Kidney (tissue), 14 donors: ENCODE data around the gene FAM53A. TPM values are rescaled to one million over a fixed set of nuclear protein-coding genes. Genes with fewer than 3 reads are reported as not detected.
A peak's percentile ranks its signal among the peaks of the same experiment; 100 is the strongest.

Experiments
- DNase-seq, 5 donors: peaks; one replicate each; pipeline ENCODE4 v3.0.0-alpha.2; 2013 to 2020
- FAIRE-seq: peaks from 2 replicates; lab custom pipeline; 2012; peaks lifted over from hg19 to GRCh38; lab: Jason Lieb, UNC
- H3K27ac ChIP-seq, 2 donors: one replicate each; pipeline ENCODE4 v1.7.0; 2013; ENCODE audit warnings: low read depth in 2 of 2, low read length in 2 of 2, inconsistent platforms in 1 of 2
- H3K27me3 ChIP-seq: one replicate; pipeline ENCODE4 v1.7.1; 2013; ENCODE audit warnings: low read length, inconsistent platforms; ENCODE audit not compliant: control insufficient read depth, insufficient read depth
- H3K36me3 ChIP-seq, 3 donors: one replicate each; pipeline versions ENCODE4 v1.7.0 to v1.7.1; 2013; ENCODE audit warnings: low read length in 3 of 3, control low read depth in 1 of 3, inconsistent platforms in 1 of 3; ENCODE audit not compliant: insufficient read depth in 3 of 3, control insufficient read depth in 2 of 3
- H3K4me1 ChIP-seq, 3 donors: one replicate each; pipeline versions ENCODE4 v1.7.0 to v1.7.1; 2013; ENCODE audit warnings: low read length in 3 of 3, inconsistent platforms in 1 of 3, low read depth in 1 of 3; ENCODE audit not compliant: control insufficient read depth in 2 of 3, insufficient read depth in 2 of 3
- H3K4me3 ChIP-seq, 3 donors: one replicate each; pipeline versions ENCODE4 v1.7.0 to v1.8.1; 2013; ENCODE audit warnings: low read length in 3 of 3, control low read depth in 1 of 3, inconsistent platforms in 1 of 3
- H3K9ac ChIP-seq, 3 donors: one replicate each; pipeline versions ENCODE4 v1.7.0 to v1.7.1; 2013; ENCODE audit warnings: low read length in 3 of 3, control low read depth in 1 of 3, inconsistent platforms in 1 of 3
- H3K9me3 ChIP-seq, 3 donors: one replicate each; pipeline versions ENCODE4 v1.7.0 to v1.7.1; 2013; ENCODE audit warnings: low read length in 3 of 3, control low read depth in 1 of 3, inconsistent platforms in 1 of 3; ENCODE audit not compliant: control insufficient read depth in 2 of 3, insufficient read depth in 1 of 3
- intact Hi-C: fragments of 100-400 bp; cut with DNase I; formaldehyde crosslinking; loops from one replicate; pipeline ENCODE4 v1.11.1; 2022
- polyA plus RNA-seq: library from polyadenylated mRNA; stranded (reverse); fragments of 350-450 nt; fragmentation: Illumina TruSeq; extraction: RNeasy Lipid Tissue Mini Kit (QIAGEN cat#74804); gene quantifications from one replicate; pipeline ENCODE4 v1.2.3, GENCODE V29; 2014; ENCODE audit warnings: low read depth, low replicate concordance; ENCODE audit not compliant: insufficient read depth
- total RNA-seq: library from RNA; stranded (reverse); fragmentation: NEBNext Ultra II Directional; extraction: Animal tissue kit (Norgen Biotek cat#: 25700); gene quantifications from one replicate; pipeline ENCODE4 v1.2.1, GENCODE V29; 2021
- TF ChIP-seq, protein P1 (sequence below): IDR thresholded peaks from 3 replicates; pipeline ENCODE4 v1.5.1; 2012; ENCODE audit warnings: mild to moderate bottlenecking, moderate library complexity, borderline replicate concordance; ENCODE audit not compliant: insufficient read depth; ENCODE audit errors: extremely low read depth
- donor health status: control.
- donor health status: control.
- donor health status: control.
- donor health status: control.
- donor health status: control.
- donor health status: DM: yes; HTN: yes; CAD: no.
- donor health status: Normal renal cell carcinoma (clear cell type).

The FAM53A gene
- total and polyA plus RNA-seq, 2 donors from 2014 or later, result 1.2 to 2.9 TPM

DNA sequence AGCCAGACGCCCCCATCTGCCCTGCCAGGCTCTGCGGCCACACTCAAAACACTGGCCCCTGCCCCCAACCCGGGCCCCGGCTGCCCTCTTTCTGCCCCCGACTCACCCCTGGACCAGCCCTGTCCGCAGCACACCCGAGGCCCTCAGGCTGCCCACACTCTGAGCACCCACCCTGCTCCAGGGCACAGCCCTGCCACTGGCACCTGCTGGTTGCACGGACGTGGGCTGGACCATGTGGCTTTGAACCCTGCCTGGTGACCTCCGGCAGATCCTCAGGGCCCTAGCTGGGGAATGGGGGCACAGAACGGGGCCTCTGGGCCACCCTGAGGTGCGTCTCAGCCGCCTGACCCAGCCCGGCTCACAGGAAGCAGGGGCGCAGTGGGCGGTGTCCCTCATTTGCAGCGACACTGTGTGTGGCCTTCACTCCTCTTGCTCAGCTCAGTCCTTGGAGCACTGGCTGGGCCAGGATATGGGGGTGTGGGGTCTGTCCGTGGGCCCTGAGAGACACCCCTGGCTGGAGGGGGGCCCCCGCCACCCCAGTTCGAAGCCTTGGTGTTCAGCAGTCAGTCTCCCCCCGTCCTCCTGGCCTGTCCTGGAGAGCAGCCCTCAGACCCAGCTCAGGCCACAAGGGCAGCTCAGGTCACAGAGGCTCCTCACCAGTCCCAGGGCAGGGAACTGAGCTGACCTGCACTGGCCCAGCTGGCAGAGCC lies 73.2 kb downstream of the FAM53A start:
- Histone ChIP-seq H3K4me1 (no peaks in the 10 kb centered on the region), H3K9me3 (no peaks in the 10 kb centered on the region), H3K36me3 (no peaks in the 10 kb centered on the region), H3K27ac (no peak overlapping the region), H3K4me3 (no peak overlapping the region), H3K9ac (no peak overlapping the region), H3K27me3 (no peaks in the 10 kb centered on the region)
- FAIRE-seq (no peak), DNase-seq (peak in 2 of 5 donors; percentile 24 to 67)
- intact Hi-C loops, result no loop called here
- TF ChIP-seq, protein P1, sequence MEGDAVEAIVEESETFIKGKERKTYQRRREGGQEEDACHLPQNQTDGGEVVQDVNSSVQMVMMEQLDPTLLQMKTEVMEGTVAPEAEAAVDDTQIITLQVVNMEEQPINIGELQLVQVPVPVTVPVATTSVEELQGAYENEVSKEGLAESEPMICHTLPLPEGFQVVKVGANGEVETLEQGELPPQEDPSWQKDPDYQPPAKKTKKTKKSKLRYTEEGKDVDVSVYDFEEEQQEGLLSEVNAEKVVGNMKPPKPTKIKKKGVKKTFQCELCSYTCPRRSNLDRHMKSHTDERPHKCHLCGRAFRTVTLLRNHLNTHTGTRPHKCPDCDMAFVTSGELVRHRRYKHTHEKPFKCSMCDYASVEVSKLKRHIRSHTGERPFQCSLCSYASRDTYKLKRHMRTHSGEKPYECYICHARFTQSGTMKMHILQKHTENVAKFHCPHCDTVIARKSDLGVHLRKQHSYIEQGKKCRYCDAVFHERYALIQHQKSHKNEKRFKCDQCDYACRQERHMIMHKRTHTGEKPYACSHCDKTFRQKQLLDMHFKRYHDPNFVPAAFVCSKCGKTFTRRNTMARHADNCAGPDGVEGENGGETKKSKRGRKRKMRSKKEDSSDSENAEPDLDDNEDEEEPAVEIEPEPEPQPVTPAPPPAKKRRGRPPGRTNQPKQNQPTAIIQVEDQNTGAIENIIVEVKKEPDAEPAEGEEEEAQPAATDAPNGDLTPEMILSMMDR, result no peak

DNA sequence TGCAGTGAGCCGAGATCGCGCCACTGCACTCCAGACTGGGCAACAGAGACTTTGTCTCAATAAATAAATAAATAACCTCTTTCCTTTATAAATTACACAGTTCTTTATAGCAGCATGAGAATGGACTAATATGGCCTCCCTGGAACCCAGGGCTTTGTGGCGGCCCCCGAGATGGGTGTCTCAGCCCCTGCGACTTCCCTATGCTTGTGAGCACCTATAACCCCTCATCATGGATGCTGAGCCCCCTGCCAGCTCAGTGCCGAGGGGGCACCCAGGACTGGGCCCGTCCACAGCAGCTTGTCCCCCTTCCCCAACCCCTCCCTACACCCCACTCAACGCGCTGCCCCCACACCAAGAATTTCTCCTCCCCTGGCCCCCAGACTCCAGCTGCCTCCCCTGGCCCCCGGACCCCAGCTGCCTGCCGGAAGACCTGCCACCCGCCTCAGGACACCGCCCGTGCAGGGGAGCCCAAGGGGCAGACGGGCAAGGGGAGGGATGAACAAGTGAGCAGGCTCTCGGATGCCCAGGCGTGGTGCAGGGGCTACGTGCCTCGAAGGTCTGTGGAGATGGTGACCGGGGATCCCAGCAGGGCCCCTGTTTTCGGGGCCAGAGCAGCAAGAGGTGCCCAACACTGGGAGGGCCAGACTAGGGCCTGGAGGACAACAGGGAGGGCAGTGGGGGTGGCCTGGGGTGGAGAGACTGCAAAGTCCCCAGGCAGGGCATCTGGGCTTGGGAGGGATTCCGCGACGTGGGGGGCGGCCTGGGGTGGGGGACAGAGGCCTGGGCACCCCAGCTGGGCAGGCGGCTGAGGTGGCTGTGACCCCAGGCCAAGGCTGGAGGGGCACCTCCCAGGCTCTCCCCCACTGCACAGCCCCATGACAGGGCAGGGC lies 74.0 kb downstream of the FAM53A start:
- TF ChIP-seq, protein P1, result no peak
- intact Hi-C loops, result no loop called here
- no peak for FAIRE-seq
- no peaks in the 10 kb centered on the region for H3K27me3 ChIP-seq
- no peaks in the 10 kb centered on the region for H3K9me3 ChIP-seq
- no peak overlapping the region for H3K4me3 ChIP-seq
- DNase-seq, result peak in 2 of 5 donors; percentile 27 to 64
- H3K9ac ChIP-seq, result no peak overlapping the region
- H3K27ac ChIP-seq, result no peak overlapping the region
- H3K36me3 ChIP-seq, result no peaks in the 10 kb centered on the region
- H3K4me1 ChIP-seq, result no peaks in the 10 kb centered on the region

DNA sequence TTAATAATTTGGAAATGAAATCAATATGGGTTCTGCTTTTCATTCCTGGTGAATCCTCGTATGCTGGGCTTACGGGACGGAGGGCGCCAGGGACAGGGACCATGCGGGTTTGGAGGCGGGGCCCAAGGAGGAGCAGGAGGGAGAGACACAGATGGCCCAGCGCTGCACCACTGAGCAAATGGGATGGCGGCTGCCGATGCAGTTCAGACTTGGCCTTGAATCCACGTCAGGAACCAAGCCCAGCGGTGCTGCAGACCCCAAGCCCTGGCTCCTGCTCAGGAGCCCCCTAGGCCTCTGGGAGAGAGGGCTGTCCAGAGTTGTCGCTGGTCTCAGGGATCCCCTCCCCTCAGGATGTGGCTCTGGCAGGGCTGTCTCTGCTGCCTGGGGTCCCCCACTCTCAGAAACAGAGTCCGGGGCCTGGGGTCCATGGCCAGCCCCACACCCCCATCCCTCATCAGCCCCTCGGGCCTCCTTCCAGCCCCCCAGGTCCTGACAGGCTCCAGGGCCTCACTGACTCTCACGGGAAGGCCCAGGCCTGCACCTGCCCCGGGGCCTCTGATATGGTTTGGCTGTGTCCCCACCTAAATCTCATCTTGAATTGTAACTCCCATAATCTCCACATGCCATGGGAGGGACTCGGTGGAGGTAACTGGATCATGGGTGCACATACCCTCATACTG lies 75.2 kb downstream of the FAM53A start:
- DNase-seq, result peak in 1 of 5 donors; percentile 59
- intact Hi-C loops, result no loop called here
- FAIRE-seq, result no peak
- H3K36me3 ChIP-seq, result no peaks in the 10 kb centered on the region
- no peak overlapping the region for H3K9ac ChIP-seq
- H3K9me3 ChIP-seq, result no peaks in the 10 kb centered on the region
- H3K4me1 ChIP-seq, result no peaks in the 10 kb centered on the region
- TF ChIP-seq, protein P1, result no peak
- H3K27ac ChIP-seq, result no peak overlapping the region
- no peak overlapping the region for H3K4me3 ChIP-seq
- H3K27me3 ChIP-seq, result no peaks in the 10 kb centered on the region
